Stimulated activated CD8-positive, alpha-beta memory T cell treated with anti-CD3 and anti-CD28 coated beads, Interleukin-15, amount 100 ng/mL, for 48 hours (primary cell): Measurements from ENCODE around the gene ARPC1A.
"Not testable (repeated sequence)": the region's sequence is repeated elsewhere in the genome, so short reads cannot be mapped to it uniquely, and the experiment has no call there.

Experiments used
- DNase-seq, 2 donors: peaks; one replicate each; pipeline ENCODE4 v3.0.0-alpha.2; 2020; ENCODE audit warnings: low read depth in 2 of 2

The ARPC1A gene

DNA sequence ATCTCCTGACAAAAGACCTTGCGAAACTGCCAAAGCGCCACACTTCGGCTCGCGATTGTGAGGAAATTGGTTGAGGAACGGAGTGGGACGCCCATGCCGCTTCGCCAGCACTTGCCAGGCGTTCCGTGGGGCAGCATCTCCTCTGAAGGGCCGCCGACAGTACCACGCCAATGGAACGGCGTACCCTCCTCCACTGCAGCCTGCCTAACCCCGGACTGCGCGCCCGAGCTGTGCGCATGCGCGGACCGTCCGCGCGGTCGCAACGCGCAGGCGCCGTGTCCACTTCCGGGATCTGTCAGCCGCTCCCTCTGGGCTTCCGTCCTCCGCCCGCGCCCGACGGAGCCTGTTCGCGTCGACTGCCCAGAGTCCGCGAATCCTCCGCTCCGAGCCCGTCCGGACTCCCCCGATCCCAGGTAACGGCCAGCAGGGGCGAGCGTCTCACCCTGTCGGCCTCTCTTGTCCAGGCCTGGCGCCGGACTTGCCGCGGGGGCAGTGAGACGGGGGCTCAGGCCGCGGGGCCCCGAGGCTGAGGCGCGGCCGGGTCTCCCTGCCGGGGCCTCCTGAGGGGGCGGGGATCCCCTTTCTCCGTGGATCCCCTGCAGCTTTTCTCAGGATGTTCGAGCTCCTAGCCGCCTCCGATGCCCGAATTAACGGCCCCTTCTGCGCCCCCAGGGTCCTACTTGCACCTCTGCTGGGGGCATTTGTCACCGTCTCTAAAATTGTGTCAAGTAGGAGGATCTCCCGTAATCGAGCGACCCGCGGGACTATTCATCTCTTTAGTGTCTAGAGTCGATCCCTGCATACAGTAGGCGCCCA lies at the start of gene ARPC1A:
Gene ARPC1A (plus strand): TSS at position 307 of the 816 bp plus-strand sequence. CDS start 7,456 bp downstream, outside the sequence.
- peak; percentile 86 to 92 for DNase-seq

- no peak for DNase-seq
These were observed 47.5 kb upstream of the ARPC1A start for GRCh38 chr7:99278180-99278579.

DNA sequence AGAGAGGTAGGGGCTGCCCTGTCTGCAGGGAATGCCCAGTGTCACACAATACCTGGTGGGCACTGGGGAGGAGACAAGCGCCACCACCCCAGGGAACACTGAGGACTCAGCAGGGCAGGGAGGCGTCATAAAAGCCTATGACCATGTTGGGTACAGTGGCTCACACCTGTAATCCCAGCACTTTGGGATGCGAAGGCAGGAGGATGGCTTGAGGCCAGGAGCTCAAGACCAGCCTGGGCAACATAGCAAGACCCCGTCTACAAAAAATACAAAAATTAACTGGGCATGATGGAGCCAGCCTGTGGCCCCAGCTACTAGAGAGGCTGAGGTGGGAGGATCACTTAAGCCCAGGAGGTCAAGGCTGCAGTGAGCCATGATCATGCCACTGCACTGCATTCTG lies 41.5 kb upstream of the ARPC1A start:
- not testable (repeated sequence) for DNase-seq

DNA sequence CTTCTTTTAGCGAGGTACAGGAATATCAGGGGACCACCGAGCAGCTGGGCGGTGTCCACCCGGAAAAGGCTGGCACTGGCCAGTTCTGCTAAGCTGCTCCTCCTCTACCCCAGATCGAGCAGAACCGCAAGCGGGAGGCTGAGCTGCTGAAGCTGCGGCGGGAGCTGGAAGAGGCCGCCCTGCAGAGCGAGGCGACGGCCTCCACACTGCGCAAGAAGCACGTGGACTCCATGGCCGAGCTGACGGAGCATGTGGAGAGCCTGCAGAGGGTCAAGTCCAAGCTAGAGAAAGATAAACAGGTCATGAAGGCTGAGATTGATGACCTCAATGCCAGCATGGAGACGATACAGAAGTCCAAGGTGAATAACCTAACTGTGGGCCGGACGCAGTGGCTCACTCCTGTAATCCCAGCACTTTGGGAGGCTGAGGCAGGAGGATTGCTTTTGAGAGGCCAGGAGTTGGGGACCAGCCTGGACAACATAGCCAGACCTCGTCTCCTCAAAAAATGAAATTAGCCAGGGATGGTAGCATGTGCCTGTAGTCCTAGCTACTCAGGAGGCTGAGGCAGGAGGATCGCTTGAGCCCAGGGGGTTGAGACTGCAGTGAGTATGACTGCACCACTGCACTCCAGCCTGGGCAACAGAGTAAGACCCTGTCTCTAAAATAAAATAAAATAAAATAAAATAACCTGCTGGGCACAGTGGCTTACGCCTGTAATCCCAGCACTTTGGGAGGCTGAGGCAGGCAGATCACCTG lies 37.7 kb upstream of the ARPC1A start:
- no peak for DNase-seq

DNA sequence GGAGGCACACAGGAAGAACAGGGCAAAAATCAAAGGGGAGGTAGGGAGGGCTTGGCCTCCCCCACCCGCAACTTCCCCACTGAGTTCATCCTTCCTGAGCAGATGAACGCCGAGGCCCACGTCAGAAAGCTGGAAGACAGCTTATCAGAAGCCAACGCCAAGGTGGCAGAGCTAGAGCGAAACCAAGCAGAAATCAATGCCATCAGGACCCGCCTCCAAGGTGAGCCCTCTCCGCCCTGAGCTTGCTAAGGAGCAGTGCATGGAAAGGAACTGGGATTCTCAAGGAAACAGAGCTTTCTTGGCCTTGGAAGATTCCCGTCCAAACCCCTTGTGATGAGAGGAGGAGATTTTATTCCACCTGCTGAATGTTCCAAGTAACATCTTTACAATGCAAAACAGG lies 36.5 kb upstream of the ARPC1A start:
- DNase-seq = no peak

- DNase-seq = not testable (repeated sequence)
These were observed 35.5 kb upstream of the ARPC1A start for GRCh38 chr7:99290148-99290547.

- DNase-seq = no peak
These were observed 34.6 kb upstream of the ARPC1A start for GRCh38 chr7:99290980-99291607.

DNA sequence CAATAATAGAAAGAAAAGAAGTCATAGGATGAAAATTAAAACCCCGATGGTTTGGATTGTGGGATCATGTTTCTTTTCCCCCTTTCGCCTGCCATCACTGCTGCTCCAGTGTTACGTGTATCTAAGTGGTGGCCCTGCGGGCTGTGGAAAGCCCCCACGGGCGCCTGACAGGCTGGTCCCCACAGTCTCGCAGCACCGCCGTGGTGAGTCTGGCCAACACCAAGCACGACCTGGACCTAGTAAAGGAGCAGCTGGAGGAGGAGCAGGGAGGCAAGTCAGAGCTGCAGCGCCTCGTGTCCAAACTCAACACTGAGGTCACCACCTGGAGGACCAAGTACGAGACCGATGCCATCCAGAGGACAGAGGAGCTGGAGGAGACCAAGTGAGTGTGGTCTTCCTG lies 33.6 kb upstream of the ARPC1A start:
- no peak for DNase-seq

DNA sequence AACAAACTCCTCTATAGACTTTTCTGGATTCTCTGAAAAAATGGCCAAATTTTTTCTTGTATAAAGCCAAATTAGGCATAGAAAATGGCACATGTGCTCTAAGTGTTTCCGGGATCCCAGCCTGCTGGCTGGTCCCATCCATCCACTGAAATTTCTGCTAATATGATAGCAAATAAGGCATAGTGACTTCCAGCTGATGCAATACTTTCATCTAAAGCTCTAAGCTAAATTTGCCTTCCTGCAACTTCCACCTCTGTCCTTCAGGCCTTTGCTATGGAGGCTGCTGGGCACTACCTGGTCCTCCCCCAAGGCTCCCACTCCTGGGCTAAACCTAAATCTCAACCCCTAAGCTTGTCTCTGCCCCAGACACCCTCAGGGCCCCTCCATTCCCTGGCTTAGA lies 32.5 kb upstream of the ARPC1A start:
- DNase-seq = no peak

DNA sequence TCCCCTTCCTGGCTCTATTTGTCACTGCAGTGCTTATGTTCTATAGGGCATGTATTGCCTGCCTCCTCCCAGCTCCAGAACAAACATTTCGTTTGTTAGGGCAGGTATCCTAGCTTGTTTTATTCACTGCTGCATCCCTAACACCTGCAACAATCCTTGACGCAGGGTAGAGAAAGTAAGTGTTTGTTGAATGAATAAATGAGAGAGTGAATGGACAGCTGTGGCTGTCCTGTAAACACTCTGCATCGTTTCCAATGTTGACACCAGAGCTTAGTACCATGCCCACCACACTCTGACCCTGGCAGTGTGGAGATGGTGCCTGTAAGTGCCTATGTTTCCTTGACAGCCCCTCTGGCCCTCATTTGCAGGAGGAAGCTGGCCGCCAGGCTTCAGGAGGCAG lies 32.0 kb upstream of the ARPC1A start:
- DNase-seq = no peak

- DNase-seq = no peak
These were observed 29.2 kb upstream of the ARPC1A start for GRCh38 chr7:99296471-99296870.

- no peak for DNase-seq
These were observed 24.2 kb upstream of the ARPC1A start for GRCh38 chr7:99301496-99301895.

- no peak for DNase-seq
These were observed 20.0 kb upstream of the ARPC1A start for GRCh38 chr7:99305473-99306260.

GRCh38 chr7:99308461-99309074 lies 17.1 kb upstream of the ARPC1A start:
- DNase-seq = no peak

DNA sequence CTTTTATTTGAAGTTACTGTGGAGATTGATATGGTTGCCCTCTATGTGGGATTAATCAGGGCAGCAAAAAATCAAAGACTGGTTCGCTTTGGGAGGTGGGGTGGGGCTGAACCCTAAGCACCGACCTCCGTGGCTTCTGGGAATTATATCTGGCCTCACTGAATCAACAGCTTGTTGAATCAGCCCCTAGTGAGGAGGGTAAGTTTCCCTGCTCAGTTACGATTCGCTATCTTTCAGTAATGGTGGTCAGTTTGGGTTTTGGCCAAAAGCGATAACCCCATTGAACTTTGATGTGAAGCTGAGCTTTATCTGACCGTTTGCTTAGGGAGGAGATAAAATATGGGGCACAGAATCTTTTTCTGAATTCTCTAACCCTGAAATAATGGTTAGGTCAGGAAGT lies 16.6 kb upstream of the ARPC1A start:
- DNase-seq = no peak

DNA sequence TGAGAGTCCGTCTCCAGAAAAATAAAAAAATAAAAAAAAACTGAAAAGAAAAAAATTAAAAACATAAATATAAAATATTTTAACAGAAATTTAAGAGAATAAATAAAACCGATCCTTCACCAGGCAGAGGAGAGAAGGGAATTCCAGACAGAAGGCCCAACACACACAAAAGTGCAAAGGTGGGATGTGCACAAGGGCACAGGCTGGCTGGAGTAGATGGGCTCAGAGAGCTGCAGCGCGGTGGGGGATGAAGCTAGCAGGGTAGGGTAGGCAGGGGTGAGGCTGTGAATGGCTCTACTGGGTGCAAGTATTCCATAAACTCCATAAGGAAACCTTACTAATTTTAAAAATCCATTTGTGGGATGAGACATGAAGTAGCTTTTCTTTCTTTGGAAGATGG lies 15.7 kb upstream of the ARPC1A start:
- DNase-seq = no peak

- DNase-seq = no peak
These were observed 14.0 kb upstream of the ARPC1A start for GRCh38 chr7:99311702-99312101.

DNA sequence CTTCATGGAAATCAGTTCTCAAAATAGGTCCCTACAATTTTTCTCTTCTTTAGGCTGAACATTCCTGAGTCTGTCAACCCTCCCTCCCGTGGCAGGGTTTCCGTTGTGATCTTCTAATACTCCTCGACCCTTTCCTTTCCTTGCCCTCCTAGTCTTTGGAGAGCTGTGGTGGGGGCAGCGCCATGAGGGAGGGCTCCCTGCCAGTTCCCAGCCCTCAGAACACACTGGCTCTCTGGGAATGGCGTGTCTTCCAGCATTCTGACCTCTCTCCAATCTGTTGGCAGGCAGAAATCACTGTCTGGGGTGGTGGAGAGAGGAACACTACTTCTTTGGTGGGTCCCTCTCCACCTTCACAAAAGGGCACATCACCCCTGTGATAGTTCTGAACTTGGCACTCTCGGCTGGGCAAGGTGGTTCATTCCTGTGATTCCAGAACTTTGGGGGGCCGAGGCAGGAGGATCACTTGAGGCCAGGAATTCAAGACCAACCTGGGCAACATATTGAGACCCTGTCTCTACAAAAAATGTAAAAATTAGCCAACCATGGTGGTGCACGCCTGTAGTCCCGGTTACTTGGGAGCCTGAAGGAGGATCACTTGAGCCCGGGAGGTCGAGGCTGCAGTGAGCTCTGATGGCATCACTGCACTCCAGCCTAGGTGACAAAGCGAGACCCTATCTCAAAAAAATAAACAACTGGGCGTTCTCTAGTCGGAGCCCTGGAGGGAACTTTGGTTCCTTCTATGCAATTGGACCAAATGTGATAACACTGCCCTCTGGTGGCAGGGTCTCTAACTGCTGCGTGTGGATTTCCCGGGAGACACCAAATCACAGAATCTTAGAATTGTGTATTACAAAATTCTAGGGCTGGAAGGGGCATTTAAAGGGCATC lies 13.1 kb upstream of the ARPC1A start:
- peak; percentile 45 to 50 for DNase-seq

DNA sequence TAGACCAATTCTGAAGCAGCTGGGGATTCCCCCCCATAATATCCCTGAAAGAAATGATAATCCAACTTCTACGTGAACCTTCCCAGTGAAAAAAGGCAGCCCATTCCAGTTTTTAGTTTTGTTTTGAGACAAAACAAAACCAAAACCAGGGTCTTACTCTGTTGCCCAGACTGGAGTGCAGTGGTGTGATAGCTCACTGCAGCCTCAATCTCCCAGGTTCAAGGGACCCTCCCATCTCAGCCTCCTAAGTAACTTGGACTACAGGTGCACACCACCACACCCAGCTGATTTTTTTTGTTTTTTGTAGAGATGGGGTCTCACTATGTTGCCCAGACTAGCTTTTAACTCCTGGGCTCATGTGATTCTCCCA lies 12.5 kb upstream of the ARPC1A start:
- no peak for DNase-seq

DNA sequence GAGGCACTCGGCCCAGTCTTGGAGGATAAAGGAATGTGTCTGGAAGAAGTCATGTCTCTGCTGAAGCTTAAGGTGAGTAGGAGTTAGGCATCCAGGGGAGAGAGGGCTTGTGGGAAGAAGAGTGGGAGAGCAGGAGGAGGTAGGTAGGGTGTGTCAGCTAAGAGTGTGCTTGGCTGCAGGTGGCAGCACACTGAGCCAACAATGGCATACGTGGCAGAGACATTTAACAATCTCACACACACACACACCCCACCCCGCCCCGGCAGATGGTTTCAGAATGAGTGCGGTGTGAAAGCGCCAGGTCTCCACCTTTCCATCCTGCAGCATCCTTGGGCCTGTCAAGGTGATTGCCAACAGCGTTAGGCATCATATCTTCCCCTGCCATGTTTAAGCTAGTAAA lies 11.2 kb upstream of the ARPC1A start:
- DNase-seq = peak; percentile 31 to 34
